Testis (tissue), 3 donors: ENCODE data around the gene GLIPR1. TPM values are rescaled to one million over a fixed set of nuclear protein-coding genes. Genes with fewer than 3 reads are reported as not detected.

ENCODE experiments used
- DNase-seq: peaks from one replicate; pipeline ENCODE4 v3.0.0-alpha.2; 2019
- H3K27ac ChIP-seq, 2 donors: fragments of 200-600 bp; sonication (generic); one replicate each; pipeline ENCODE4 v1.5.1; 2019
- H3K27me3 ChIP-seq: fragments of 200-600 bp; sonication (generic); one replicate; pipeline ENCODE4 v1.5.1; 2019
- H3K36me3 ChIP-seq: fragments of 200-600 bp; sonication (generic); one replicate; pipeline ENCODE4 v1.5.1; 2017; ENCODE audit warnings: low read depth; ENCODE audit errors: missing control alignments
- H3K4me1 ChIP-seq: fragments of 200-600 bp; sonication (generic); one replicate; pipeline ENCODE4 v1.5.1; 2019
- H3K4me3 ChIP-seq, 2 donors: fragments of 200-600 bp; sonication (generic); one replicate each; pipeline ENCODE4 v1.5.1; 2017 to 2019
- H3K9me3 ChIP-seq: fragments of 200-600 bp; sonication (generic); one replicate; pipeline ENCODE4 v1.5.1; 2017
- CTCF ChIP-seq, 3 experiments: fragments of 450-650 bp in 2 of 3; fragments of 200-600 bp in 1 of 3; sonication (generic) in 1 of 3; IDR thresholded peaks; one replicate each; pipeline ENCODE4 v1.5.1; 2016 to 2019; ENCODE audit warnings: antibody characterized with exemption in 3 of 3, mild to moderate bottlenecking in 2 of 3, moderate library complexity in 1 of 3
- POLR2A ChIP-seq: fragments of 450-650 bp; IDR thresholded peaks from one replicate; pipeline ENCODE4 v1.6.1; 2017; ENCODE audit warnings: antibody characterized with exemption, mild to moderate bottlenecking, moderate library complexity
- WGBS, 2 donors: methylation state at CpG; one replicate each; pipeline ENCODE4 v1.1.5; 2018; 5-methylcytosine and 5-hydroxymethylcytosine counted together
- intact Hi-C: fragments of 100-400 bp; cut with DNase I; formaldehyde crosslinking; loops from one replicate; pipeline ENCODE4 v1.15.1; 2023; ENCODE audit warnings: low total_unique reads
- polyA plus RNA-seq: library from polyadenylated mRNA; stranded (reverse); fragments of 350-450 nt; fragmentation: Illumina TruSeq; extraction: RNeasy Lipid Tissue Mini Kit (QIAGEN cat#74804); gene quantifications from one replicate; pipeline ENCODE4 v1.2.3, GENCODE V29; 2014; ENCODE audit warnings: low read depth, low replicate concordance; ENCODE audit not compliant: insufficient read depth
- total RNA-seq, 2 donors: library from RNA; depleted of rRNA; stranded (reverse); fragments of >200 nt; gene quantifications; one replicate each; pipeline ENCODE4 v1.2.3, GENCODE V29; 2016

The GLIPR1 gene
- total and polyA plus RNA-seq, 3 donors from 2014 or later: 3.5 to 11.8 (median 4.3) TPM

- Histone ChIP-seq H3K27me3 (no peaks in the 10 kb centered on the region), H3K4me3 (no peak overlapping the region), H3K9me3 (no peaks in the 10 kb centered on the region), H3K4me1 (no peaks in the 10 kb centered on the region), H3K36me3 (no peaks in the 10 kb centered on the region), H3K27ac (no peak overlapping the region)
- 89 to 97% methylated on average over 1 of the region's 1 CpG for WGBS, 2 donors
- intact Hi-C loops: no loop called here
- TF ChIP-seq POLR2A: no peak
- no peak for TF ChIP-seq CTCF (IDR thresholded peaks at IDR 0.05)
- DNase-seq: no peak
These were observed 68.3 kb downstream of the GLIPR1 start for GRCh38 chr12:75548879-75549278.

- no peaks in the 10 kb centered on the region for H3K27me3 ChIP-seq
- WGBS, 2 donors: 78 to 87% methylated on average over 2 of the region's 2 CpGs
- DNase-seq: no peak
- H3K9me3 ChIP-seq: no peaks in the 10 kb centered on the region
- no peak overlapping the region for H3K4me3 ChIP-seq
- H3K27ac ChIP-seq: no peak overlapping the region
- H3K4me1 ChIP-seq: no peaks in the 10 kb centered on the region
- no peaks in the 10 kb centered on the region for H3K36me3 ChIP-seq
- no peak for TF ChIP-seq POLR2A
- intact Hi-C loops: no loop called here
These were observed 69.4 kb downstream of the GLIPR1 start for GRCh38 chr12:75549989-75550388.

- H3K4me3 ChIP-seq: no peak overlapping the region
- TF ChIP-seq CTCF (IDR thresholded peaks at IDR 0.05): no peak
- TF ChIP-seq POLR2A: no peak
- intact Hi-C loops: no loop called here
- 44% methylated on average over 8 of the region's 8 CpGs for WGBS, 2 donors
- no peaks in the 10 kb centered on the region for H3K36me3 ChIP-seq
- H3K9me3 ChIP-seq: no peaks in the 10 kb centered on the region
- no peaks in the 10 kb centered on the region for H3K27me3 ChIP-seq
- H3K27ac ChIP-seq: no peak overlapping the region
- H3K4me1 ChIP-seq: no peaks in the 10 kb centered on the region
- DNase-seq: no peak
These were observed 70.1 kb downstream of the GLIPR1 start for GRCh38 chr12:75550401-75551240.

GRCh38 chr12:75551477-75551876, 70.9 kb downstream of the GLIPR1 start:
- intact Hi-C loops: no loop called here
- no peak overlapping the region for H3K27ac ChIP-seq
- no peak for TF ChIP-seq POLR2A
- no peak for TF ChIP-seq CTCF (IDR thresholded peaks at IDR 0.05)

GRCh38 chr12:75553398-75553797, 72.8 kb downstream of the GLIPR1 start:
- TF ChIP-seq CTCF (IDR thresholded peaks at IDR 0.05) (no peak), POLR2A (no peak)
- Histone ChIP-seq H3K4me1 (no peaks in the 10 kb centered on the region), H3K36me3 (no peaks in the 10 kb centered on the region), H3K27me3 (no peaks in the 10 kb centered on the region), H3K9me3 (no peaks in the 10 kb centered on the region), H3K4me3 (no peak overlapping the region), H3K27ac (no peak overlapping the region)
- 79 to 89% methylated on average over 1 of the region's 1 CpG for WGBS, 2 donors
- intact Hi-C loops: no loop called here
- no peak for DNase-seq

More at GRCh38 chr12:75551477-75551876, 70.9 kb downstream of the GLIPR1 start:
- no peak overlapping the region for H3K4me3 ChIP-seq
- H3K27me3 ChIP-seq: no peaks in the 10 kb centered on the region
- DNase-seq: no peak
- no peaks in the 10 kb centered on the region for H3K36me3 ChIP-seq
- H3K9me3 ChIP-seq: no peaks in the 10 kb centered on the region
- H3K4me1 ChIP-seq: no peaks in the 10 kb centered on the region

Other genes starting within 250 kb of the GLIPR1 start
- 10 to 100 TPM; 22.1 to 25.6 TPM for gene CAPS2, start 150.4 kb upstream of the GLIPR1 start, total RNA-seq
- 8.1 TPM for gene CAPS2, start 150.4 kb upstream of the GLIPR1 start, polyA plus RNA-seq
- gene GLIPR1L1, start 146.1 kb upstream of the GLIPR1 start, total RNA-seq: 1 to 10 TPM; 1.9 to 9.1 TPM
- gene GLIPR1L1, start 146.1 kb upstream of the GLIPR1 start, polyA plus RNA-seq: 95.5 TPM
- gene GLIPR1L2, start 89.7 kb upstream of the GLIPR1 start, total RNA-seq: 10 to 100 TPM in 1 of 2 donors, 1 to 10 TPM in 1; 6.3 to 17.9 TPM
- gene GLIPR1L2, start 89.7 kb upstream of the GLIPR1 start, polyA plus RNA-seq: 35.9 TPM
- gene KRR1, start 30.9 kb downstream of the GLIPR1 start, total RNA-seq: 10 to 100 TPM; 37.5 to 38.8 TPM
- 24.8 TPM for gene KRR1, start 30.9 kb downstream of the GLIPR1 start, polyA plus RNA-seq